GM12878 (cell line): ENCODE data around the gene COPB1. TPM values are rescaled to one million over a fixed set of nuclear protein-coding genes. Genes with fewer than 3 reads are reported as not detected.

Experiments used
- ATAC-seq: fragments of 200-7000 bp; cut with Tn5 transposase; 3 replicates; pipeline ENCODE4 v1.9.1; 2020; ENCODE audit warnings: mild to moderate bottlenecking, moderate library complexity
- BruUV-seq: library from RNA; stranded (reverse); fragments of 400-500 nt; replicated peaks from 2 replicates; lab custom pipeline; 2021; lab: Mats Ljungman, UMichigan
- CTCF ChIA-PET: fragments of 300-600 bp; sonication (Branson Sonifier 250); formaldehyde crosslinking; extraction: SDS; loops from one replicate; lab custom pipeline; 2021; ENCODE audit warnings: inconsistent platforms; lab: Yijun Ruan, JAX
- POLR2A ChIA-PET: fragments of 350-600 bp; formaldehyde crosslinking; extraction: SDS; loops from one replicate; lab custom pipeline; 2021; ENCODE audit warnings: inconsistent platforms; lab: Charles Lee
- RAD21 ChIA-PET: fragments of 300-600 bp; sonication (Branson Sonifier 250); formaldehyde crosslinking; loops from one replicate; lab custom pipeline; 2023; ENCODE audit warnings: antibody characterized with exemption; ENCODE audit not compliant: unreplicated experiment; lab: Charles Lee
- SMC1A ChIA-PET: fragments of 300-600 bp; sonication (Branson Sonifier 250); formaldehyde crosslinking; loops from one replicate; lab custom pipeline; 2023; ENCODE audit not compliant: unreplicated experiment, uncharacterized antibody; lab: Charles Lee
- DNase-seq: peaks from one replicate; pipeline ENCODE4 v3.0.0-alpha.2; 2011; ENCODE audit warnings: low read depth, low spot score
- FAIRE-seq: peaks from 3 replicates; lab custom pipeline; 2011; peaks lifted over from hg19 to GRCh38; lab: Jason Lieb, UNC
- H2AFZ ChIP-seq: 2 replicates; pipeline ENCODE4 v1.6.0; 2011; ENCODE audit warnings: low read depth, low read length, control low read depth; ENCODE audit not compliant: control insufficient read depth
- H3K27ac ChIP-seq: 2 replicates; pipeline ENCODE4 v1.5.1; 2011; ENCODE audit warnings: control low read depth; ENCODE audit not compliant: control insufficient read depth, insufficient read depth
- H3K27me3 ChIP-seq, 2 experiments: replicated peaks in 1 of 2; 2 replicates each; pipeline versions ENCODE4 v1.6.0 to v1.6.1; 2011; ENCODE audit warnings: low read length in 1 of 2; ENCODE audit not compliant: control insufficient read depth in 2 of 2, insufficient read depth in 2 of 2
- H3K36me3 ChIP-seq, 2 experiments: 2 replicates each; pipeline ENCODE4 v1.5.1; 2011; ENCODE audit warnings: low read length in 1 of 2; ENCODE audit not compliant: control insufficient read depth in 2 of 2, insufficient read depth in 2 of 2
- H3K4me1 ChIP-seq: 2 replicates; pipeline ENCODE4 v1.6.1; 2011; ENCODE audit warnings: mild to moderate bottlenecking, low read length, moderate library complexity, mixed read lengths; ENCODE audit not compliant: control insufficient read depth, insufficient read depth
- H3K4me2 ChIP-seq: 2 replicates; pipeline ENCODE4 v1.6.0; 2011; ENCODE audit warnings: control low read depth; ENCODE audit not compliant: control insufficient read depth, insufficient read depth
- H3K4me3 ChIP-seq: fragments of 200-600 bp; sonication (generic); 2 replicates; pipeline ENCODE4 v1.5.1; 2016
- H3K79me2 ChIP-seq: 2 replicates; pipeline ENCODE4 v1.6.0; 2011; ENCODE audit warnings: low read length; ENCODE audit not compliant: control insufficient read depth, insufficient read depth
- H3K9ac ChIP-seq: 2 replicates; pipeline ENCODE4 v1.8.0; 2011; ENCODE audit warnings: low read length, control low read depth, mixed read lengths; ENCODE audit not compliant: control insufficient read depth, insufficient read depth
- H3K9me3 ChIP-seq: replicated peaks from 3 replicates; pipeline ENCODE4 v1.5.1; 2011; ENCODE audit warnings: mild to moderate bottlenecking, low read length; ENCODE audit not compliant: control insufficient read depth, insufficient read depth
- H4K20me1 ChIP-seq: 2 replicates; pipeline ENCODE4 v1.6.0; 2011; ENCODE audit not compliant: control insufficient read depth, insufficient read depth
- BRCA1 ChIP-seq: IDR thresholded peaks from 2 replicates; pipeline ENCODE4 v1.6.1; 2011; ENCODE audit warnings: low read depth, low read length, improper control_type of control experiment
- HDGF ChIP-seq: fragments of 450-650 bp; IDR thresholded peaks from 2 replicates; pipeline ENCODE4 v1.6.1; 2016; ENCODE audit warnings: antibody characterized with exemption
- KAT2A ChIP-seq: conservative IDR thresholded peaks from 2 replicates; pipeline ENCODE4 v1.6.1; 2011; ENCODE audit warnings: low read depth, low read length; ENCODE audit not compliant: control insufficient read depth
- MYC ChIP-seq: IDR thresholded peaks from 2 replicates; pipeline ENCODE4 v1.6.1; 2011; ENCODE audit warnings: mild to moderate bottlenecking, low read length, moderate library complexity, inconsistent platforms; ENCODE audit not compliant: insufficient read depth, insufficient replicate concordance, insufficient read length, severe bottlenecking
- SMARCA5 ChIP-seq: fragments of 450-650 bp; IDR thresholded peaks from 2 replicates; pipeline ENCODE4 v1.6.1; 2017; ENCODE audit warnings: mild to moderate bottlenecking
- SREBF2 ChIP-seq: IDR thresholded peaks from 2 replicates; pipeline ENCODE4 v1.6.1; 2012; ENCODE audit warnings: mild to moderate bottlenecking, low read length
- SUZ12 ChIP-seq: fragments of 200-600 bp; sonication (generic); IDR thresholded peaks from one replicate; pipeline ENCODE4 v1.6.1; 2018; ENCODE audit warnings: antibody characterized with exemption, mild to moderate bottlenecking; ENCODE audit not compliant: unreplicated experiment
- in situ Hi-C: fragments of 300-500 bp; cut with MboI; formaldehyde crosslinking; loops from 9 replicates; pipeline ENCODE4 v1.14.3; 2018; ENCODE audit warnings: mixed read lengths
- intact Hi-C: fragments of 100-400 bp; cut with micrococcal nuclease; formaldehyde crosslinking; loops from one replicate; pipeline ENCODE4 v1.14.2; 2022; ENCODE audit not compliant: unreplicated experiment
- polyA plus RNA-seq, 11 experiments: library from polyadenylated mRNA; depleted of rRNA in 4 of 11; unstranded in 6 of 11; stranded (reverse) in 5 of 11; fragments of >200 nt; fragmentation: Nextera tagmentation in 4 of 11; fragmentation: Illumina TruSeq in 1 of 11; extraction: Ambion mirVana in 4 of 11; extraction: Trizol in 1 of 11; gene quantifications; 1 replicate in 1 of 11; 2 replicates in 10 of 11; pipeline versions ENCODE4 v1.2.1 to v1.2.3, GENCODE V29; 2011 to 2016; ENCODE audit warnings: inconsistent platforms in 2 of 11, missing spikeins in 2 of 11, low read depth in 1 of 11
- total RNA-seq, 4 experiments: library from RNA; depleted of rRNA in 3 of 4; stranded (reverse); fragments of >200 nt in 3 of 4; fragmentation: Illumina TruSeq in 1 of 4; extraction: Trizol in 1 of 4; gene quantifications; 2 replicates each; pipeline versions ENCODE4 v1.2.1 to v1.2.3, GENCODE V29; 2013 to 2021
- TF ChIP-seq, protein P1 (sequence below): fragments of 450-650 bp; IDR thresholded peaks from 2 replicates; pipeline ENCODE4 v1.6.1; 2018; ENCODE audit warnings: borderline replicate concordance, mild to moderate bottlenecking; ENCODE audit not compliant: partially characterized antibody
- TF ChIP-seq, protein P2 (sequence below): IDR thresholded peaks from 2 replicates; pipeline ENCODE4 v1.6.1; 2012; ENCODE audit warnings: low read depth, low read length, improper control_type of control experiment
- TF ChIP-seq, protein P3 (sequence below): IDR thresholded peaks from 2 replicates; pipeline ENCODE4 v1.6.1; 2011; ENCODE audit warnings: borderline replicate concordance, low read depth, mild to moderate bottlenecking, moderate library complexity, mixed read lengths, low read length; ENCODE audit not compliant: insufficient read depth; ENCODE audit errors: extremely low read length
- TF ChIP-seq, protein P4 (sequence below): fragments of 450-650 bp; IDR thresholded peaks from 2 replicates; pipeline ENCODE4 v1.6.1; 2017; ENCODE audit warnings: mild to moderate bottlenecking

COPB1 gene
- total and polyA plus RNA-seq, 10 of the 15 experiments (the other 5 are each of a cell fraction or from before 2014, with no cell fraction given), result 67.0 to 149 (median 109) TPM

DNA sequence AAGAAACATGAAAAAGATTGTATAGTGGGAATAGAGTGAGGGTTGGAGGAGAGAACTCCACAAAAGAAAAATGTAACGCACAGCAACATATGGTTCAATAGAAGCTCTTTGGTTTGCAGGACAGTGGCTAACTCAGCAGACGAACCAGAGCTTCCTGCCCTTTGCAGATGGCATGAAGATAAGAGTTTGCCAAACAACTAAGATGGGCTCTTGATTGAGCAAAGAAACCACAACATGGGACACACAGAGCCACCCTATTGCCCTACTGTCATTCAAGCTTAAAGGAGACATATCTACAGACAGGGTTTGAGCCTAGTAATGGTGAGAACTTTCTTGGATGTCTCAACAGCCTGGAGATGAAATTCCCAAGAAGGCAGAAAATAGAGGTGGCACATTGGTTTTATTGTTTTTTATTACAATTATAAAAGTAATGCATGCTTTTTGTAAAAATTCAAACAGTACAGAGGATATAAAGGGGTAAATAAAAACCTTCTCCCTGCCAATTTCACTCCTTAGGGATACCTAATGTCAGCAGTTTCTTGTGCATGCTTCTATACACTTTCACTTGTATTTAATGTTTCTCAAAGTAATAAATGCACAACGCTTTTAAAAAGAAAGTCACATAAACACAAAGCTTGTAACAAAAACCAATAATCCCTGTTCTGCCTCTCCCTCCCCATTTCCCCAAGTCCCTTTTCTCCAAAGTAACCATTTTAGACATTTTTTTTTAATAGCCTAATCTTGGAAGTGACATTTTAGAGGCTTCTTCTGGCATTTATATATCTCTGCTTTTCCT lies 63.7 kb downstream of the COPB1 start (continued):
- TF ChIP-seq, protein P1, sequence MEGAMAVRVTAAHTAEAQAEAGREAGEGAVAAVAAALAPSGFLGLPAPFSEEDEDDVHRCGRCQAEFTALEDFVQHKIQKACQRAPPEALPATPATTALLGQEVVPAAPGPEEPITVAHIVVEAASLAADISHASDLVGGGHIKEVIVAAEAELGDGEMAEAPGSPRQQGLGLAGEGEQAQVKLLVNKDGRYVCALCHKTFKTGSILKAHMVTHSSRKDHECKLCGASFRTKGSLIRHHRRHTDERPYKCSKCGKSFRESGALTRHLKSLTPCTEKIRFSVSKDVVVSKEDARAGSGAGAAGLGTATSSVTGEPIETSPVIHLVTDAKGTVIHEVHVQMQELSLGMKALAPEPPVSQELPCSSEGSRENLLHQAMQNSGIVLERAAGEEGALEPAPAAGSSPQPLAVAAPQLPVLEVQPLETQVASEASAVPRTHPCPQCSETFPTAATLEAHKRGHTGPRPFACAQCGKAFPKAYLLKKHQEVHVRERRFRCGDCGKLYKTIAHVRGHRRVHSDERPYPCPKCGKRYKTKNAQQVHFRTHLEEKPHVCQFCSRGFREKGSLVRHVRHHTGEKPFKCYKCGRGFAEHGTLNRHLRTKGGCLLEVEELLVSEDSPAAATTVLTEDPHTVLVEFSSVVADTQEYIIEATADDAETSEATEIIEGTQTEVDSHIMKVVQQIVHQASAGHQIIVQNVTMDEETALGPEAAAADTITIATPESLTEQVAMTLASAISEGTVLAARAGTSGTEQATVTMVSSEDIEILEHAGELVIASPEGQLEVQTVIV, result no peak
- no peak for TF ChIP-seq SUZ12
- no peak for TF ChIP-seq SMARCA5
- TF ChIP-seq SREBF2, result no peak
- TF ChIP-seq, protein P2, sequence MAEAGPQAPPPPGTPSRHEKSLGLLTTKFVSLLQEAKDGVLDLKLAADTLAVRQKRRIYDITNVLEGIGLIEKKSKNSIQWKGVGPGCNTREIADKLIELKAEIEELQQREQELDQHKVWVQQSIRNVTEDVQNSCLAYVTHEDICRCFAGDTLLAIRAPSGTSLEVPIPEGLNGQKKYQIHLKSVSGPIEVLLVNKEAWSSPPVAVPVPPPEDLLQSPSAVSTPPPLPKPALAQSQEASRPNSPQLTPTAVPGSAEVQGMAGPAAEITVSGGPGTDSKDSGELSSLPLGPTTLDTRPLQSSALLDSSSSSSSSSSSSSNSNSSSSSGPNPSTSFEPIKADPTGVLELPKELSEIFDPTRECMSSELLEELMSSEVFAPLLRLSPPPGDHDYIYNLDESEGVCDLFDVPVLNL, result no peak
- no peak for TF ChIP-seq BRCA1

DNA sequence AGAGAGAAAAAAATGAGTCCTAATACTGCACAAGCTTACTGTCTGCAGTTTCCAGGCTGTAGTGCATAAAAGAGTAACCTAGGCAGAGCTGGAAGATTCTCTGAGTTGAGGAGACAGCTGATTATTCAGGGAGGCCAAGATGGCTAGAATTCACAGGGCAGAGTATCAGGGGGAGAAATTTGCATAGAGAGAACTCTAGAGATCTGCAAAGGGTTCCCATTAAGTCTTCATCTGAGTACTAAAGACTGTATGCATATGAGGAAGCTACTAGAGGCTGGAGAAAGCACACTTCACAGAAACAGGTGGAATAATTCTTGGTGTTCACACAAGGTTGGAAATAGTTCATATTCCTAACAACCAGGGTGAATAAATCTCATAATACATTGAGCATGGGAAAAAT lies 74.0 kb downstream of the COPB1 start:
- Histone ChIP-seq H3K36me3 (no peaks in the 10 kb centered on the region), H3K9ac (no peak overlapping the region), H2AFZ (no peak overlapping the region), H3K79me2 (no peaks in the 10 kb centered on the region), H4K20me1 (no peaks in the 10 kb centered on the region), H3K4me3 (no peak overlapping the region), H3K4me2 (no peak overlapping the region), H3K27me3 (no peaks in the 10 kb centered on the region), H3K9me3 (no peaks in the 10 kb centered on the region), H3K27ac (no peak overlapping the region), H3K4me1 (no peaks in the 10 kb centered on the region)
- CTCF ChIA-PET, result interaction anchor here (1.3 kb wide), 2 partner anchors 30 to 177 kb away, joined by 3 to 6 read pairs; no protein-coding TSS in a partner anchor
- no peak for FAIRE-seq
- ATAC-seq, result no peak
- in situ Hi-C loops (no loop called here), intact Hi-C loops (no loop called here)
- POLR2A ChIA-PET, result no interaction called here
- DNase-seq, result no peak
- RAD21 ChIA-PET, result interaction anchor here (0.7 to 1.2 kb wide), 2 partner anchors 29 to 31 kb away, joined by 4 to 5 read pairs; no protein-coding TSS in a partner anchor
- SMC1A ChIA-PET, result interaction anchor here (1.1 kb wide), 1 partner anchor 29 kb away, joined by 3 read pairs; no protein-coding TSS in a partner anchor
- BruUV-seq, result no TSS peak
- TF ChIP-seq MYC (no peak), KAT2A (no peak), HDGF (no peak)
- TF ChIP-seq, protein P3, sequence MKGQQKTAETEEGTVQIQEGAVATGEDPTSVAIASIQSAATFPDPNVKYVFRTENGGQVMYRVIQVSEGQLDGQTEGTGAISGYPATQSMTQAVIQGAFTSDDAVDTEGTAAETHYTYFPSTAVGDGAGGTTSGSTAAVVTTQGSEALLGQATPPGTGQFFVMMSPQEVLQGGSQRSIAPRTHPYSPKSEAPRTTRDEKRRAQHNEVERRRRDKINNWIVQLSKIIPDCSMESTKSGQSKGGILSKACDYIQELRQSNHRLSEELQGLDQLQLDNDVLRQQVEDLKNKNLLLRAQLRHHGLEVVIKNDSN, result no peak
- TF ChIP-seq, protein P4, sequence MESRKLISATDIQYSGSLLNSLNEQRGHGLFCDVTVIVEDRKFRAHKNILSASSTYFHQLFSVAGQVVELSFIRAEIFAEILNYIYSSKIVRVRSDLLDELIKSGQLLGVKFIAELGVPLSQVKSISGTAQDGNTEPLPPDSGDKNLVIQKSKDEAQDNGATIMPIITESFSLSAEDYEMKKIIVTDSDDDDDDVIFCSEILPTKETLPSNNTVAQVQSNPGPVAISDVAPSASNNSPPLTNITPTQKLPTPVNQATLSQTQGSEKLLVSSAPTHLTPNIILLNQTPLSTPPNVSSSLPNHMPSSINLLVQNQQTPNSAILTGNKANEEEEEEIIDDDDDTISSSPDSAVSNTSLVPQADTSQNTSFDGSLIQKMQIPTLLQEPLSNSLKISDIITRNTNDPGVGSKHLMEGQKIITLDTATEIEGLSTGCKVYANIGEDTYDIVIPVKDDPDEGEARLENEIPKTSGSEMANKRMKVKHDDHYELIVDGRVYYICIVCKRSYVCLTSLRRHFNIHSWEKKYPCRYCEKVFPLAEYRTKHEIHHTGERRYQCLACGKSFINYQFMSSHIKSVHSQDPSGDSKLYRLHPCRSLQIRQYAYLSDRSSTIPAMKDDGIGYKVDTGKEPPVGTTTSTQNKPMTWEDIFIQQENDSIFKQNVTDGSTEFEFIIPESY, result no peak
